HL-60 (cell line): ENCODE results near the gene DCHS1.

ENCODE experiments used
- GABPA ChIP-seq: IDR thresholded peaks from 2 replicates; pipeline ENCODE4 v1.6.1; 2012; ENCODE audit warnings: low read depth
- POLR2AphosphoS5 ChIP-seq: IDR thresholded peaks from 2 replicates; pipeline ENCODE4 v1.6.1; 2012; ENCODE audit warnings: low read depth
- SPI1 ChIP-seq: IDR thresholded peaks from 2 replicates; pipeline ENCODE4 v1.6.1; 2012; ENCODE audit warnings: low read depth, mild to moderate bottlenecking, borderline replicate concordance
- TF ChIP-seq, protein P1 (sequence below): IDR thresholded peaks from 2 replicates; pipeline ENCODE4 v1.6.1; 2012; ENCODE audit warnings: low read depth; ENCODE audit not compliant: insufficient replicate concordance
- TF ChIP-seq, protein P2 (sequence below): IDR thresholded peaks from one replicate; pipeline ENCODE4 v1.5.1; 2011; ENCODE audit warnings: low read length, control low read depth, inconsistent platforms; ENCODE audit not compliant: insufficient read depth

DNA sequence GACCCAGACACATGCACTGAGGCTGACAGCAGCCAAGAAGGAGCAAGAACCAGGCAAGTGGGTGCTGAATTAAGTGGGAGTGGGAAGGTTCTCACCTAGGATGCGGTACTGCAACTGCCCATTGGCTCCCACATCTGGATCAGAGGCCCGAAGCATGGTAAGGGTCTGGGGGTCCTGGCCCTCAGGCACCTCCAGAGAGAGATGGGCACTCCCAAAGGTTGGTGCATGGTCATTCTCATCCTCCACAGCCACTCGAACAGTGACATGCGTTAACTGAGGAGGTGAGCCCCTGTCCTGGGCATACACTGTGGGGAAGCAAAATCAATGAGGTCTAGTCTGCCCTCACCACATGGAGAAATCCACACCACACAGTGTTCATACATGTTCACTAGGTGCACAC is 27.1 kb downstream of the DCHS1 start:
- TF ChIP-seq, protein P1, sequence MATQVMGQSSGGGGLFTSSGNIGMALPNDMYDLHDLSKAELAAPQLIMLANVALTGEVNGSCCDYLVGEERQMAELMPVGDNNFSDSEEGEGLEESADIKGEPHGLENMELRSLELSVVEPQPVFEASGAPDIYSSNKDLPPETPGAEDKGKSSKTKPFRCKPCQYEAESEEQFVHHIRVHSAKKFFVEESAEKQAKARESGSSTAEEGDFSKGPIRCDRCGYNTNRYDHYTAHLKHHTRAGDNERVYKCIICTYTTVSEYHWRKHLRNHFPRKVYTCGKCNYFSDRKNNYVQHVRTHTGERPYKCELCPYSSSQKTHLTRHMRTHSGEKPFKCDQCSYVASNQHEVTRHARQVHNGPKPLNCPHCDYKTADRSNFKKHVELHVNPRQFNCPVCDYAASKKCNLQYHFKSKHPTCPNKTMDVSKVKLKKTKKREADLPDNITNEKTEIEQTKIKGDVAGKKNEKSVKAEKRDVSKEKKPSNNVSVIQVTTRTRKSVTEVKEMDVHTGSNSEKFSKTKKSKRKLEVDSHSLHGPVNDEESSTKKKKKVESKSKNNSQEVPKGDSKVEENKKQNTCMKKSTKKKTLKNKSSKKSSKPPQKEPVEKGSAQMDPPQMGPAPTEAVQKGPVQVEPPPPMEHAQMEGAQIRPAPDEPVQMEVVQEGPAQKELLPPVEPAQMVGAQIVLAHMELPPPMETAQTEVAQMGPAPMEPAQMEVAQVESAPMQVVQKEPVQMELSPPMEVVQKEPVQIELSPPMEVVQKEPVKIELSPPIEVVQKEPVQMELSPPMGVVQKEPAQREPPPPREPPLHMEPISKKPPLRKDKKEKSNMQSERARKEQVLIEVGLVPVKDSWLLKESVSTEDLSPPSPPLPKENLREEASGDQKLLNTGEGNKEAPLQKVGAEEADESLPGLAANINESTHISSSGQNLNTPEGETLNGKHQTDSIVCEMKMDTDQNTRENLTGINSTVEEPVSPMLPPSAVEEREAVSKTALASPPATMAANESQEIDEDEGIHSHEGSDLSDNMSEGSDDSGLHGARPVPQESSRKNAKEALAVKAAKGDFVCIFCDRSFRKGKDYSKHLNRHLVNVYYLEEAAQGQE: no peak
- TF ChIP-seq, protein P2, sequence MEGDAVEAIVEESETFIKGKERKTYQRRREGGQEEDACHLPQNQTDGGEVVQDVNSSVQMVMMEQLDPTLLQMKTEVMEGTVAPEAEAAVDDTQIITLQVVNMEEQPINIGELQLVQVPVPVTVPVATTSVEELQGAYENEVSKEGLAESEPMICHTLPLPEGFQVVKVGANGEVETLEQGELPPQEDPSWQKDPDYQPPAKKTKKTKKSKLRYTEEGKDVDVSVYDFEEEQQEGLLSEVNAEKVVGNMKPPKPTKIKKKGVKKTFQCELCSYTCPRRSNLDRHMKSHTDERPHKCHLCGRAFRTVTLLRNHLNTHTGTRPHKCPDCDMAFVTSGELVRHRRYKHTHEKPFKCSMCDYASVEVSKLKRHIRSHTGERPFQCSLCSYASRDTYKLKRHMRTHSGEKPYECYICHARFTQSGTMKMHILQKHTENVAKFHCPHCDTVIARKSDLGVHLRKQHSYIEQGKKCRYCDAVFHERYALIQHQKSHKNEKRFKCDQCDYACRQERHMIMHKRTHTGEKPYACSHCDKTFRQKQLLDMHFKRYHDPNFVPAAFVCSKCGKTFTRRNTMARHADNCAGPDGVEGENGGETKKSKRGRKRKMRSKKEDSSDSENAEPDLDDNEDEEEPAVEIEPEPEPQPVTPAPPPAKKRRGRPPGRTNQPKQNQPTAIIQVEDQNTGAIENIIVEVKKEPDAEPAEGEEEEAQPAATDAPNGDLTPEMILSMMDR: no peak
- no peak for TF ChIP-seq GABPA
- TF ChIP-seq SPI1: no peak
- no peak for TF ChIP-seq POLR2AphosphoS5
